GM21723 (cell line): ENCODE results near the gene ASPG.

Experiments used
- ATAC-seq: cut with Tn5 transposase; IDR thresholded peaks from one replicate; pipeline ENCODE4 v1.9.1; 2021; ENCODE audit warnings: mild to moderate bottlenecking, moderate library complexity; ENCODE audit not compliant: unreplicated experiment

Gene ASPG

GRCh38 chr14:104159990-104160389 lies 74.5 kb downstream of the ASPG start:
- ATAC-seq = no peak

- no peak for ATAC-seq
Measured at GRCh38 chr14:104161602-104162367, 76.3 kb downstream of the ASPG start.

GRCh38 chr14:104162495-104162894 lies 77.0 kb downstream of the ASPG start:
- no peak for ATAC-seq

- ATAC-seq = no peak
Measured at GRCh38 chr14:104163541-104163940, 78.0 kb downstream of the ASPG start.

GRCh38 chr14:104164041-104164440 lies 78.5 kb downstream of the ASPG start:
- no peak for ATAC-seq

- ATAC-seq = no peak
Measured at GRCh38 chr14:104164512-104164911, 79.0 kb downstream of the ASPG start.
